Measurements from ENCODE around the gene GAK. TPM values are rescaled to one million over a fixed set of nuclear protein-coding genes. Genes with fewer than 3 reads are reported as not detected.

The GAK gene
- total and polyA plus RNA-seq, 4 donors: 41.8 to 78.8 (median 61.1) TPM

- no peak overlapping the region for H3K4me3 ChIP-seq (ENCODE audit: low read depth, low read length)
- no peak overlapping the region for H3K27ac ChIP-seq (ENCODE audit: low read depth, low read length)
- DNase-seq (ENCODE audit: low read depth in 4 of 6, low spot score in 6 of 6): no peak
- H3K36me3 ChIP-seq (ENCODE audit: control insufficient read depth, insufficient read depth, low read length): peaks cover 99% of the 10 kb centered on the region
- no peaks in the 10 kb centered on the region for H3K27me3 ChIP-seq (ENCODE audit: control insufficient read depth, insufficient read depth, low read length)
- H3K4me1 ChIP-seq (ENCODE audit: control insufficient read depth, insufficient read depth, low read length): no peaks in the 10 kb centered on the region
- no peaks in the 10 kb centered on the region for H3K9me3 ChIP-seq (ENCODE audit: control insufficient read depth, insufficient read depth, low read length)
- 91% methylated on average over 25 of the region's 26 CpGs for WGBS (ENCODE audit: insufficient coverage)
These were observed 64.4 kb downstream of the GAK start for GRCh38 chr4:867526-868250.

GRCh38 chr4:866761-867390 lies 65.2 kb downstream of the GAK start:
- Histone ChIP-seq H3K4me3 (ENCODE audit: low read depth, low read length) (no peak overlapping the region), H3K27ac (ENCODE audit: low read depth, low read length) (no peak overlapping the region), H3K4me1 (ENCODE audit: control insufficient read depth, insufficient read depth, low read length) (no peaks in the 10 kb centered on the region), H3K36me3 (ENCODE audit: control insufficient read depth, insufficient read depth, low read length) (peaks cover 98% of the 10 kb centered on the region), H3K9me3 (ENCODE audit: control insufficient read depth, insufficient read depth, low read length) (no peaks in the 10 kb centered on the region), H3K27me3 (ENCODE audit: control insufficient read depth, insufficient read depth, low read length) (no peaks in the 10 kb centered on the region)
- no peak for DNase-seq (ENCODE audit: low read depth in 4 of 6, low spot score in 6 of 6)
- WGBS (ENCODE audit: insufficient coverage): 95% methylated on average over 22 of the region's 28 CpGs

- H3K9me3 ChIP-seq (ENCODE audit: control insufficient read depth, insufficient read depth, low read length): no peaks in the 10 kb centered on the region
- H3K27ac ChIP-seq (ENCODE audit: low read depth, low read length): no peak overlapping the region
- H3K36me3 ChIP-seq (ENCODE audit: control insufficient read depth, insufficient read depth, low read length): peaks cover 97% of the 10 kb centered on the region
- H3K27me3 ChIP-seq (ENCODE audit: control insufficient read depth, insufficient read depth, low read length): no peaks in the 10 kb centered on the region
- 95% methylated on average over 24 of the region's 24 CpGs for WGBS (ENCODE audit: insufficient coverage)
- no peaks in the 10 kb centered on the region for H3K4me1 ChIP-seq (ENCODE audit: control insufficient read depth, insufficient read depth, low read length)
- DNase-seq (ENCODE audit: low read depth in 4 of 6, low spot score in 6 of 6): no peak
- H3K4me3 ChIP-seq (ENCODE audit: low read depth, low read length): no peak overlapping the region
These were observed 65.9 kb downstream of the GAK start for GRCh38 chr4:866068-866760.

GRCh38 chr4:865572-865971 lies 66.5 kb downstream of the GAK start:
- DNase-seq (ENCODE audit: low read depth in 4 of 6, low spot score in 6 of 6): no peak
- no peaks in the 10 kb centered on the region for H3K9me3 ChIP-seq (ENCODE audit: control insufficient read depth, insufficient read depth, low read length)
- H3K4me3 ChIP-seq (ENCODE audit: low read depth, low read length): no peak overlapping the region
- 97% methylated on average over 17 of the region's 18 CpGs for WGBS (ENCODE audit: insufficient coverage)
- H3K36me3 ChIP-seq (ENCODE audit: control insufficient read depth, insufficient read depth, low read length): peaks cover 97% of the 10 kb centered on the region
- H3K27me3 ChIP-seq (ENCODE audit: control insufficient read depth, insufficient read depth, low read length): no peaks in the 10 kb centered on the region
- no peaks in the 10 kb centered on the region for H3K4me1 ChIP-seq (ENCODE audit: control insufficient read depth, insufficient read depth, low read length)
- H3K27ac ChIP-seq (ENCODE audit: low read depth, low read length): no peak overlapping the region

GRCh38 chr4:865121-865465 lies 67.0 kb downstream of the GAK start:
- no peak for DNase-seq (ENCODE audit: low read depth in 4 of 6, low spot score in 6 of 6)
- no peaks in the 10 kb centered on the region for H3K27me3 ChIP-seq (ENCODE audit: control insufficient read depth, insufficient read depth, low read length)
- H3K4me3 ChIP-seq (ENCODE audit: low read depth, low read length): no peak overlapping the region
- 98% methylated on average over 11 of the region's 11 CpGs for WGBS (ENCODE audit: insufficient coverage)
- no peak overlapping the region for H3K27ac ChIP-seq (ENCODE audit: low read depth, low read length)
- peaks cover 97% of the 10 kb centered on the region for H3K36me3 ChIP-seq (ENCODE audit: control insufficient read depth, insufficient read depth, low read length)
- no peaks in the 10 kb centered on the region for H3K9me3 ChIP-seq (ENCODE audit: control insufficient read depth, insufficient read depth, low read length)
- H3K4me1 ChIP-seq (ENCODE audit: control insufficient read depth, insufficient read depth, low read length): no peaks in the 10 kb centered on the region

- H3K4me3 ChIP-seq (ENCODE audit: low read depth, low read length): no peak overlapping the region
- H3K27ac ChIP-seq (ENCODE audit: low read depth, low read length): no peak overlapping the region
- no peaks in the 10 kb centered on the region for H3K9me3 ChIP-seq (ENCODE audit: control insufficient read depth, insufficient read depth, low read length)
- WGBS (ENCODE audit: insufficient coverage): 95% methylated on average over 42 of the region's 42 CpGs
- no peak for DNase-seq (ENCODE audit: low read depth in 4 of 6, low spot score in 6 of 6)
- no peaks in the 10 kb centered on the region for H3K4me1 ChIP-seq (ENCODE audit: control insufficient read depth, insufficient read depth, low read length)
- H3K27me3 ChIP-seq (ENCODE audit: control insufficient read depth, insufficient read depth, low read length): no peaks in the 10 kb centered on the region
- H3K36me3 ChIP-seq (ENCODE audit: control insufficient read depth, insufficient read depth, low read length): peaks cover 96% of the 10 kb centered on the region
These were observed 67.5 kb downstream of the GAK start for GRCh38 chr4:864456-865120.

GRCh38 chr4:860561-860960 lies 71.6 kb downstream of the GAK start:
- peaks cover 91% of the 10 kb centered on the region for H3K36me3 ChIP-seq (ENCODE audit: control insufficient read depth, insufficient read depth, low read length)
- H3K27ac ChIP-seq (ENCODE audit: low read depth, low read length): no peak overlapping the region
- H3K9me3 ChIP-seq (ENCODE audit: control insufficient read depth, insufficient read depth, low read length): no peaks in the 10 kb centered on the region
- no peaks in the 10 kb centered on the region for H3K27me3 ChIP-seq (ENCODE audit: control insufficient read depth, insufficient read depth, low read length)
- no peak for DNase-seq (ENCODE audit: low read depth in 4 of 6, low spot score in 6 of 6)
- no peak overlapping the region for H3K4me3 ChIP-seq (ENCODE audit: low read depth, low read length)
- no peaks in the 10 kb centered on the region for H3K4me1 ChIP-seq (ENCODE audit: control insufficient read depth, insufficient read depth, low read length)
- 97% methylated on average over 20 of the region's 21 CpGs for whole genome bisulfite sequencing (ENCODE audit: insufficient coverage)

- H3K27me3 ChIP-seq (ENCODE audit: control insufficient read depth, insufficient read depth, low read length): no peaks in the 10 kb centered on the region
- no peak overlapping the region for H3K27ac ChIP-seq (ENCODE audit: low read depth, low read length)
- no peak overlapping the region for H3K4me3 ChIP-seq (ENCODE audit: low read depth, low read length)
- no peaks in the 10 kb centered on the region for H3K4me1 ChIP-seq (ENCODE audit: control insufficient read depth, insufficient read depth, low read length)
- 95% methylated on average over 9 of the region's 13 CpGs for WGBS (ENCODE audit: insufficient coverage)
- H3K36me3 ChIP-seq (ENCODE audit: control insufficient read depth, insufficient read depth, low read length): peaks cover 86% of the 10 kb centered on the region
- DNase-seq (ENCODE audit: low read depth in 4 of 6, low spot score in 6 of 6): no peak
- no peaks in the 10 kb centered on the region for H3K9me3 ChIP-seq (ENCODE audit: control insufficient read depth, insufficient read depth, low read length)
These were observed 72.6 kb downstream of the GAK start for GRCh38 chr4:859496-859895.

GRCh38 chr4:858831-859451 lies 73.2 kb downstream of the GAK start:
- H3K27me3 ChIP-seq (ENCODE audit: control insufficient read depth, insufficient read depth, low read length): no peaks in the 10 kb centered on the region
- H3K4me3 ChIP-seq (ENCODE audit: low read depth, low read length): no peak overlapping the region
- H3K27ac ChIP-seq (ENCODE audit: low read depth, low read length): no peak overlapping the region
- no peak for DNase-seq (ENCODE audit: low read depth in 4 of 6, low spot score in 6 of 6)
- H3K36me3 ChIP-seq (ENCODE audit: control insufficient read depth, insufficient read depth, low read length): peaks cover 85% of the 10 kb centered on the region
- H3K9me3 ChIP-seq (ENCODE audit: control insufficient read depth, insufficient read depth, low read length): no peaks in the 10 kb centered on the region
- WGBS (ENCODE audit: insufficient coverage): 97% methylated on average over 28 of the region's 31 CpGs
- no peaks in the 10 kb centered on the region for H3K4me1 ChIP-seq (ENCODE audit: control insufficient read depth, insufficient read depth, low read length)

Data from spinal cord (tissue), 10 donors.